ENCODE data around the gene EMD.

The EMD gene

GRCh38 chrX:154358011-154358410, 21.1 kb upstream of the EMD start:
- intact Hi-C loops (cut with DNase I; ENCODE audit: low total_unique reads), result no loop called here
- DNase-seq, result no peak
- Histone ChIP-seq H3K4me1 (peaks cover 0 to 55% (median 15%) of the 10 kb centered on the region in 4 donors), H3K36me3 (peaks cover 95 to 98% (median 97%) of the 10 kb centered on the region in 3 donors), H3K4me3 (no peak overlapping the region), H3K9me3 (no peaks in the 10 kb centered on the region), H3K27ac (peak overlapping the region; percentile 37 to 65), H3K27me3 (no peaks in the 10 kb centered on the region)
- TF ChIP-seq CTCF (IDR thresholded peaks at IDR 0.05), result no peak

- Histone ChIP-seq H3K9me3 (no peaks in the 10 kb centered on the region), H3K27ac (peak overlapping the region; percentile 55 to 65), H3K36me3 (peaks cover 93 to 98% (median 95%) of the 10 kb centered on the region in 3 donors), H3K4me1 (peaks cover 0 to 58% (median 15%) of the 10 kb centered on the region in 4 donors), H3K4me3 (no peak overlapping the region), H3K27me3 (no peaks in the 10 kb centered on the region)
- TF ChIP-seq CTCF (IDR thresholded peaks at IDR 0.05), result no peak
- no peak for DNase-seq
- intact Hi-C loops (cut with DNase I; ENCODE audit: low total_unique reads), result no loop called here
Observed at GRCh38 chrX:154358829-154359228, 20.3 kb upstream of the EMD start.

GRCh38 chrX:154359362-154360154, 19.5 kb upstream of the EMD start:
- intact Hi-C loops (cut with DNase I; ENCODE audit: low total_unique reads), result no loop called here

GRCh38 chrX:154360155-154360713, 18.9 kb upstream of the EMD start:
- TF ChIP-seq CTCF (IDR thresholded peaks at IDR 0.05), result no peak
- Histone ChIP-seq H3K36me3 (peaks cover 92 to 98% (median 93%) of the 10 kb centered on the region in 3 donors), H3K4me3 (no peak overlapping the region), H3K4me1 (peaks cover 0 to 66% (median 18%) of the 10 kb centered on the region in 4 donors), H3K27ac (peak overlapping the region; percentile 55 to 65), H3K9me3 (no peaks in the 10 kb centered on the region), H3K27me3 (no peaks in the 10 kb centered on the region)
- intact Hi-C loops (cut with DNase I; ENCODE audit: low total_unique reads), result no loop called here
- DNase-seq, result no peak

More at GRCh38 chrX:154359362-154360154, 19.5 kb upstream of the EMD start:
- no peak for DNase-seq
- peaks cover 0 to 59% (median 17%) of the 10 kb centered on the region in 4 donors for H3K4me1 ChIP-seq
- peak overlapping the region; percentile 55 to 65 for H3K27ac ChIP-seq
- TF ChIP-seq CTCF (IDR thresholded peaks at IDR 0.05), result no peak
- H3K27me3 ChIP-seq, result no peaks in the 10 kb centered on the region
- peaks cover 92 to 98% (median 93%) of the 10 kb centered on the region in 3 donors for H3K36me3 ChIP-seq
- no peak overlapping the region for H3K4me3 ChIP-seq
- no peaks in the 10 kb centered on the region for H3K9me3 ChIP-seq

- Histone ChIP-seq H3K36me3 (peaks cover 93 to 98% (median 93%) of the 10 kb centered on the region in 3 donors), H3K27me3 (no peaks in the 10 kb centered on the region), H3K4me3 (no peak overlapping the region), H3K9me3 (no peaks in the 10 kb centered on the region), H3K27ac (peak overlapping the region; percentile 50 to 98), H3K4me1 (peaks cover 0 to 79% (median 33%) of the 10 kb centered on the region in 4 donors)
- TF ChIP-seq CTCF (IDR thresholded peaks at IDR 0.05), result no peak
- intact Hi-C loops (cut with DNase I; ENCODE audit: low total_unique reads), result no loop called here
- no peak for DNase-seq
Observed at GRCh38 chrX:154362085-154362742, 16.9 kb upstream of the EMD start.
